ENCODE results near the gene ARSG.

DNA sequence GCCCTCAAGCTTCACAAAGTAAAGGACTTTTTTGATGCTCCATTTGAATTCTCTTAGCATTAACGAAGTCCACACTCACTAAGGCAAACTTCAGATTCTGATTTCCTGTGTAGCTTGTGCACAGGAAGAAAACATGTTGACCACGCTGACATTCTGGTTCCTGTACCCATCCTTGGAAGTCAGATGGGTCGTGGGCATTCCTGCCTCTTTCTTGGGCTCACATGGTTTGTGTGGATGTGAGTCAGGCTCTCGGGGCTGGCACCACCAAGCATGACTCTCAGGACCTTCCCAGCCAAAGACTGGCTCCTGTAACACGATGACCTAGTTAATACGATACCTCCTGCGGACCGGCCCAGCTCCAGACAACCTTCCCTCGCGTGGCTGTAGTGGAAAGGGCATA lies 32.8 kb downstream of the ARSG start:
- TF ChIP-seq, protein P1, sequence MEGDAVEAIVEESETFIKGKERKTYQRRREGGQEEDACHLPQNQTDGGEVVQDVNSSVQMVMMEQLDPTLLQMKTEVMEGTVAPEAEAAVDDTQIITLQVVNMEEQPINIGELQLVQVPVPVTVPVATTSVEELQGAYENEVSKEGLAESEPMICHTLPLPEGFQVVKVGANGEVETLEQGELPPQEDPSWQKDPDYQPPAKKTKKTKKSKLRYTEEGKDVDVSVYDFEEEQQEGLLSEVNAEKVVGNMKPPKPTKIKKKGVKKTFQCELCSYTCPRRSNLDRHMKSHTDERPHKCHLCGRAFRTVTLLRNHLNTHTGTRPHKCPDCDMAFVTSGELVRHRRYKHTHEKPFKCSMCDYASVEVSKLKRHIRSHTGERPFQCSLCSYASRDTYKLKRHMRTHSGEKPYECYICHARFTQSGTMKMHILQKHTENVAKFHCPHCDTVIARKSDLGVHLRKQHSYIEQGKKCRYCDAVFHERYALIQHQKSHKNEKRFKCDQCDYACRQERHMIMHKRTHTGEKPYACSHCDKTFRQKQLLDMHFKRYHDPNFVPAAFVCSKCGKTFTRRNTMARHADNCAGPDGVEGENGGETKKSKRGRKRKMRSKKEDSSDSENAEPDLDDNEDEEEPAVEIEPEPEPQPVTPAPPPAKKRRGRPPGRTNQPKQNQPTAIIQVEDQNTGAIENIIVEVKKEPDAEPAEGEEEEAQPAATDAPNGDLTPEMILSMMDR (conservative IDR thresholded peaks at IDR 0.05; ENCODE audit: low read depth in 2 of 2), result no peak
- TF ChIP-seq STAT1 (IDR thresholded peaks at IDR 0.05; ENCODE audit: unreplicated experiment) (no peak), EZH2phosphoT487 (IDR thresholded peaks at IDR 0.05; ENCODE audit: unreplicated experiment) (no peak)
